ENCODE data around the gene GCK.

GCK gene

GRCh38 chr7:44102846-44103565 lies 86.2 kb downstream of the GCK start:
- DNase-seq = no peak

DNA sequence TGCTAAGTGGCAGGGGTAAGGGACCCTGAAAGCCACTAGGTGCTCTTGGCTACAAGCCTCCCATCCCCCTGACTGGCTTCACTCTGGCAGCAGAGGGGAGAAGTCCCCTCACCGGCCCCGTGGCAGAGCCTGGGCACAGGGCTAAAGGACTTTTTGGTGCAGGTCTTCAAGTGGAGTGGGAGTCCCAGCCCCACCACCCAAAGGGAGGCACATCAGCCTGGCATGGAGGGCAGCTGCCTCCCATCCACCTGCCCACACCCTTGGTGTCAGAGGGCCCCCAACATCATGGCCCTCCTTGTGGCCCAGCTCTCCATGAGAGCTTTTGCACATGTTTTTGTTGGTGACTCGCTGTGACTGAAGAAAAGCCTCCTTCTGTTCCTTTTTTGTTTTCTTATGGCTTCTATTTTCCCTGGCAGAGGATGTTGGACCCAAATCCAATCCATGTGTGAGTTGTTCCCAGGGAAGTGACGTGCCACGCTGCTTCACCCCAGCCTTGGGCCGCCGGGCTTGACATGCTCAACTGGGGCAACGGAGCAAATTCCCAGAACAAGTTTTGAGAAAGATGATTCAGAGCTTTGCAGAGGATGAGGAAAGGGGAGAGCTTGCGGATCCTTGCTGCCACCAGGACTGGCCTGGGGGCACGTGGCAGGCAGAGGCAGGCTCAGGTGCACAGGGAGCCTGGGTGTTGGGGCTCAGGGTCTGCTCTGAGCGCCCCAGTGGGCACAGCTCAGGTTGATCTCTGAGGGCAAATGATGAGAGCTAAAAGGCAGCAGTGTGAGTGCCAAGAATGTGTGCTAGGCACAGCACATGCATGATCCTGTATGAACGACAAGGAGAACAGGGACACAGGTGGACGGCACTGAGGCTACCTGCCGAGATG lies 87.0 kb downstream of the GCK start:
- DNase-seq = no peak

DNA sequence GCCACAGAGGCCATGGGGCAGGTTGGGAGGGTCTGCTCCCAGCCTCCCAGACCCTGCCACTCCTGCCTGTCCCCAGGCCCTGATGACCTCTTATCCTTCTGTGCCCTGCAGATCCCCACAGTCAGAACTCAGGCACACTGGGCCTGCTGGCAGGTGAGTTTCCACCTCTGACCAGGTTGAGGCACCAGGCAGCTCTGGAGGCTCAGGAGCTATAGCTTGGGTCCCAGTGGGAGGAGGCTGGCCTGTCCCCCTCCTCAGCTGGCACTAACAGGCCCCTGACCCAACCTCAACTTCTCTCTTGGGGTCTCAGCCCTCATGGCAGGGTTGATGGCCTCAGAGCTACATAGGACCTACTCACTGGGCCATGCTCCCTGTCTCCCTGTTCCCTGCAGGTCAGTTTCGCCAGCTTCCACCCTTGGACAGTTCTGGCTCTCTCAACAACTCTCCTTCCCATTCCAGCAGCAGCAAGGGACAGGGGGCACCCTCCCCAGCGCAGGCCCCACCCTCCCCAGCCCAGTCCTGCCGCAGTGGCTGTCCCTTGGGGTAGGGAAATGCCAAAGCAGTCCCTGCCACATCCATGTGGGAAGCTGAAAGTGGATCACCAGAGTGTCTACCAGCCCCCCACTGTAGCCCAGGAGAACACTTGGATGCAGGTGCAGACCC lies 87.8 kb downstream of the GCK start:
- DNase-seq = no peak

- no peak for DNase-seq
These were observed 88.6 kb downstream of the GCK start for GRCh38 chr7:44100458-44101302.

DNA sequence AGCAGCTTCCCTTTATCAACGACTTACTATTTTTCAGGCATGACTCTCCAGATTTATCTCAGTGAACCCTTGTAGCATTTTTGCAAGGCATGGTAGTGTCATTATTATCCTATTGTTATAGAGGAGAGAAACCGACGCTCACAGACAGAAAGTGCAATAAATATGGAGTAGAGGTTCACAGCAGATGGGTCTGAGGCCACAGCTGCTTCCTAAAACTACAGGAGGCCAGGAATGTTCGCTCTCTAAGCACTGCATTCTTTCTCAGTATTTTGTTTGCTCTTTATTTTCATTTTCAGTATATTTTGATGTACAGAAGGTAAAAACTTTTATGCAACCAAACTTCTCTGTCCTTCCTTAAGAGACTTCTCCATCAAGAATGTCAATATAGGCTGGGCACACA lies 89.6 kb downstream of the GCK start:
- DNase-seq = no peak

DNA sequence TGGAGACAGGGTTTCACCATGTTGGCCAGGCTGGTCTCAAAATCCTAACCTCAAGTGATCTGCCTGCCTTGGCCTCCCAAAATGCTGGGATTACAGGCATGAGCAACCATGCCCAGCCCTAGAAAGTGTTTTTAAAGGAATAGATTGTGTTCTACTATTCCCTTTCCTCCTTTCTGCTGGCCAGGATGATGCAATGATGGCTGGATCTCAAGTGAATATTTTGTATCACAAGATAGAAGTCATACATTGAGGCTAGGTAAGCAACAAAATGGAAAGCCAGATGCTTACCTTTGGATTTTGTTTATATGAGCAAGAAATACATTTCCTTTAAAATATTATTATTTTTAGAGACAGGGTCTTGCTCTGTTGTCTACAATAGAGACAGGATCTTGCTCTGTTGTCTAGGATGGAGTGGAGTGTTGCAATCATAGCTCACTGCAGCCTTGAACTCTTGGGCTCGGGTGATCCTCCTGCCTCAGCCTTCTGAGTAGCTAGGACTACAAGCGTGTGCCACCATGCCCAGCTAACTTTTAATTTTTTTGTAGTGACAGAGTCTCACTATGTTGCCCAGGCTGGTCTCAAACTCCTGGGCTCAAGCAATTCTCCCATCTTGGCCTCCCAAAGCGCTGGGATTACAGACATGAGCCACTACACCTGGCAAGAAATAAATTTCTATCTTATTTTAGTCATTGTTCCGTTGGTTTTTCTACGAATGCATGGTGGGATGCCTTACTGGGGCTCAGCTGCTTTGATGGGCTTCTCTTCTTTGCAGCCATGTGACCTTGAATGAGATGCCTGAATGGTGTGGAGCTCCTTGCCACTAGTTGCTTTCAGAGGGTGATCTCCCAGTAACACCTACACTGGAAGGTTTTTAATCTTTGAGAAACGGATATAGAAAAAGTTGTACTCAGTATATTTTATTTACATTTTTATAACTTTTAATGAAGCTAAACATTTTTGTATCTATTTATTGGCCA lies 90.9 kb downstream of the GCK start:
- no peak for DNase-seq

DNA sequence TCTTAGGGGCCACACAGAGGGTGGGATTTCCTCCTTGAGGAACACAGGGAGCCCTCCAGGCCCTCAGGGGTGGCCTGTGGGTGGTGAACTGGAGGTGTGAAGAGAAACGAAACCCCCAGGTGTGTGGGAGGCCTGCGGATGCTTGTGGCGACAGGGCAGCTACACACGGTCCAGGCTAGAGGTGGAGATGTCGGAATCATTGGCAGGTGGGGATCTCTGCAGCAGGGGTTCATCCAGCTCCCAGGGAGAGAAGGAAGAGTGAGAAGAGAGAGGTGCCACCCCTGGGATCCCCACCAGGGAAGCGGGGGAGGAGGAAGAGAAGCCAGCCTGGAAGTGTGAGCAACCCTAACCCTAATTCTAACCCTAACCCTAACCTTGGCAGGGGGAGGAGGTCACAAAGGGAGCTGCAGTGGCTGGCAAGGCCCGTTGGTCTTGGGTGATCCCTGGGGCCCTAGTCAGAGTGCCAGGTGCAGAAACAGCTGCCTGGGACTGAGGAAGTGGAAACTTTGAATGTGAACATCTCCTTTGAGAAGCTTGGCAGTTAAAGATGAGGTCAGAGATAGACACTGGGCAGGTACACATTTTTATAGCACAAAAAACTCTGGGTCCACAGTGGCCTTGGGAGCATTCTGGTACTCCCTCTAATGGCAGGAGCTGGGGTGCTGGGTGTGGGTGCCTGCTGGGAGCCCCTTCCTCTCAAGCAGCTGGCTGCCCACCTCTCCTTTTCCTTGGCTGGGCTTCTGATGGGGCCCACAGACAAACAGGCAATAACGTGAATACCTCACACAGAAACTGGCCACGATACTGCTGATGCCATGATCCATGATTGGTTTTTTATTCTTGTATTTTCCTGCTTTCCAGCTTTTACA lies 91.9 kb downstream of the GCK start:
- DNase-seq = no peak

DNA sequence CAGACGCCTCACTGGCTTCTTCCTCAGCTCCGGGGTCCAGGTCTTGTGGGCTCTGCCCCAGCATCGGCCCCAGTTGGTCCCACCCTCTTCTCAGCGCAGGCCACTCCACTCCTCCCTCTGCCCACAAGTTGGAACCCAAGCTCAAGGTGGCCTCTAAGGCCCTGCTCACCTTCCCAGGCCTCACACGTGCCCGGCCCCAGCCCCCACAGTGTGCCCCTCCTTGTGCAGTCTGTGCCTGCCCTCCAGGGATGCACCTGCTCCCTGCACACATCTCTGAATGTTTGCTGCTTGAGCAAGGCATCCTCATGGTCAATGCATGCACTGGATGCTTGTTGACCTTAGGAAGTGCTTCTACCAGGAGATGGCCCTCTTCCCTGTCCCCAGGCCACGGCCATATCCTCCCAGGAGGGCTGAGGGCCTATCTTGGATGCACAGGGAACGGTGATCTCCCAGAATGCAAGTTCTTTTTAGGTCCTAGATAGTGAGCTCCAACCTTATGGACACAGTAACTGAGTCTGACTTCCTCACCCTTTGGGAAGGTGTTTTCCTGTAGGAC lies 92.8 kb downstream of the GCK start:
- DNase-seq = no peak

GRCh38 chr7:44095781-44096180 lies 93.5 kb downstream of the GCK start:
- DNase-seq = no peak

GRCh38 chr7:44094883-44095592 lies 94.2 kb downstream of the GCK start:
- no peak for DNase-seq

DNA sequence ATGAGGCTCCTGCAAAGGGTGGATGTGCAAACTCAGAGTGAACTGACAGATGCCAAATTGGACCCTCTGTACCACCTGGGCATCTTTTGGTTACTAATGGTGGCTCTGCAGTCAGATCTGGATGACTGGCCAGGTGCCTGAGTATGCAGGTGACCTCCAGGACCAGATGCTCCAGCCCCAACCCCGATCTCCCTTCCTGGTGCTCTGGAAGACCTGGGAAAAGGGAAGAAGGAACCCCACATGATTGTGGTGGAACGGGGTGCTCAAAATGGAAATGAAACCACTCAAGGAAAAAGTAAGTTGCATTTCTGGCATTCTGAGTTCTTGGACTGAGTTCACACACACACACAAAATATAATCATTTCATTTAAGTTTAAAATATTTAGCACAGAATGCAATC lies 94.9 kb downstream of the GCK start:
- no peak for DNase-seq

All from AML-193 (cell line).